Mucosa of descending colon (tissue), 3 donors: ENCODE data around the gene TYROBP. TPM values are rescaled to one million over a fixed set of nuclear protein-coding genes. Genes with fewer than 3 reads are reported as not detected.
"Not testable (repeated sequence)": the region's sequence is repeated elsewhere in the genome, so short reads cannot be mapped to it uniquely, and the experiment has no call there.

Experiments
- ATAC-seq: fragments of 200-7000 bp; cut with Tn5 transposase; one replicate; pipeline ENCODE4 v1.9.1; 2020; ENCODE audit warnings: mild to moderate bottlenecking, moderate library complexity
- DNase-seq, 3 donors: peaks; one replicate each; pipeline ENCODE4 v3.0.0-alpha.2; 2020
- H3K36me3 ChIP-seq: fragments of 200-600 bp; one replicate; pipeline ENCODE4 v1.8.0; 2021; ENCODE audit warnings: low read depth, mild to moderate bottlenecking
- H3K4me1 ChIP-seq: fragments of 200-600 bp; one replicate; pipeline ENCODE4 v1.8.0; 2021; ENCODE audit warnings: low read depth, mild to moderate bottlenecking
- H3K4me3 ChIP-seq: fragments of 200-600 bp; one replicate; pipeline ENCODE4 v1.8.0; 2021; ENCODE audit warnings: mild to moderate bottlenecking
- H3K9me3 ChIP-seq: fragments of 200-600 bp; one replicate; pipeline ENCODE4 v1.8.0; 2021; ENCODE audit warnings: mild to moderate bottlenecking
- CTCF ChIP-seq: fragments of 200-600 bp; IDR thresholded peaks from one replicate; pipeline ENCODE4 v1.8.0; 2022; ENCODE audit warnings: antibody characterized with exemption, mild to moderate bottlenecking
- intact Hi-C, 2 donors: fragments of 100-400 bp; cut with DNase I in 1 of 2; cut with micrococcal nuclease in 1 of 2; formaldehyde crosslinking; loops; one replicate each; pipeline versions ENCODE4 v1.11.0 to v1.11.1; 2022; cut with DNase I, micrococcal nuclease
- total RNA-seq, 3 donors: library from RNA; stranded (reverse); fragmentation: NEBNext Ultra II Directional in 2 of 3; extraction: Animal tissue kit (Norgen Biotek cat#: 25700) in 2 of 3; gene quantifications; one replicate each; pipeline versions ENCODE4 v1.2.1 to v1.2.4, GENCODE V29; 2021 to 2023
- donor health status: DM: no; HTN: no; CAD: no; lungs with moderate emphysema.
- donor health status: DM: no; HTN: no; CAD: no.
- donor health status: DM: no; HTN: yes; CAD: no.

Gene TYROBP
- total RNA-seq, 3 donors from 2014 or later = 15.7 to 50.2 (median 45.0) TPM

GRCh38 chr19:35911790-35912189 lies 3.7 kb upstream of the TYROBP start:
- Histone ChIP-seq H3K4me1 (no peaks in the 10 kb centered on the region), H3K9me3 (no peaks in the 10 kb centered on the region), H3K4me3 (no peak overlapping the region), H3K36me3 (no peaks in the 10 kb centered on the region)
- DNase-seq (no peak), ATAC-seq (peak; percentile 22)
- intact Hi-C loops = no loop called here
- no peak for TF ChIP-seq CTCF

GRCh38 chr19:35911173-35911572 lies 3.1 kb upstream of the TYROBP start:
- no peak overlapping the region for H3K4me3 ChIP-seq
- H3K36me3 ChIP-seq = no peaks in the 10 kb centered on the region
- H3K4me1 ChIP-seq = no peaks in the 10 kb centered on the region
- no peak for TF ChIP-seq CTCF
- H3K9me3 ChIP-seq = no peaks in the 10 kb centered on the region
- DNase-seq (no peak), ATAC-seq (no peak)
- intact Hi-C loops = no loop called here

DNA sequence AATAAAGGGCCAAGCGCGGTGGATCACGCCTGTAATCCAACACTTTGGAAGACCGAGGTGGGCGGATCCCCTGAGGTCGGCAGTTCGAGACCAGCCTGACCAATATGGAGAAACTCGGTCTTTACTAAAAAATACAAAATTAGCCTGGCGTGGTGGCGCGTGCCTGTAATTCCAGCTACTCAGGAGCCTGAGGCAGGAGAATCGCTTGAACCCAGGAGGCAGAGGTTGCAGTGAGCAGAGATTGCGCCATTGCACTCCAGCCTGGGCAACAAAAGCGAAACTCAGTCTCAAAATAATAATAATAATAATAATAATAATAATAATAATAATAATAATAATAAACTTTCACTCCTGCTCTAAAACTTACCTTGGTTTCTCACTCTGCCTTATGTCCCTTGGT lies 2.3 kb upstream of the TYROBP start:
- H3K4me1 ChIP-seq, DNase-seq, H3K4me3 ChIP-seq, intact Hi-C loops, H3K36me3 ChIP-seq, H3K9me3 ChIP-seq, ATAC-seq: not testable (repeated sequence)

GRCh38 chr19:35909684-35910035 lies 1.6 kb upstream of the TYROBP start:
- TF ChIP-seq CTCF = no peak
- no peak for ATAC-seq

DNA sequence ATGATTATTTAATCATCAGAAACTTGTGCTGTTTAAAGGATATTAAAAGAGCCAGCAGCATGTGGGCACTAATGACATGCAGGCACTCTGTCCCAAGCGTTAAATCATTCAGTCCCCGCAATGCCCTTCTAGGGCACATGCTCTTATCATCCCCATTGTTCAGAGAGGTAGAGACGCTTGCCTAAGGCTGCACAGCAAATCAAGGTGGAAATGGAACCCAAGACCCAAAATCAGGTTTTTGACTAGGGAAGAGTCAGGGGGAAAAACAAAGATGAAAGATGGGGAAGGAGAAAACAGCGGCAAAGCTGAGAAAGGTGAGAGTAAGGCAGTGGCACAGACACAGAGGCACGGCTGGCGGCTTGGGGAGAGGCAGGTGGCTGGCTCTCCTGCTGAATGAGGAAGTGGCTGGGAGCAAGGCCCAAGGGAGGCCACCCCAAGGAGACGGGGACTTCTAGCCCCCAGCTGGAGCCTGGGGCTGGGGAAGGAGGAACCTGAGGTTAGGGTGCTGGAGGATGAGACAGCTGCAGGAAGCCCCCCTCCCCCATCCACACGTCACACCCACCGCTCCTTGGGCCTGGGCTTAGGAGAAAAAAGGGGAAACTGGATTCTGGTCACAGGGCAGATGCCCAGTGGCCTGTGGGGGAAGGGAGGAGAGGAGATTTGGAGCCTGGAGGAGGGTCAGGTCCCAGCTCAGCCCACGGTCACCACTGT lies 1.0 kb upstream of the TYROBP start:
- DNase-seq = peak; percentile 57 to 87 (median 60)
- Histone ChIP-seq H3K36me3 (no peaks in the 10 kb centered on the region), H3K4me3 (no peak overlapping the region), H3K9me3 (no peaks in the 10 kb centered on the region), H3K4me1 (no peaks in the 10 kb centered on the region)
- peak; percentile 74 for ATAC-seq
- intact Hi-C loops = no loop called here
- no peak for TF ChIP-seq CTCF

More at GRCh38 chr19:35909684-35910035, 1.6 kb upstream of the TYROBP start:
- Histone ChIP-seq H3K9me3 (no peaks in the 10 kb centered on the region), H3K4me1 (no peaks in the 10 kb centered on the region), H3K36me3 (no peaks in the 10 kb centered on the region), H3K4me3 (no peak overlapping the region)
- no peak for DNase-seq
- intact Hi-C loops = no loop called here

DNA sequence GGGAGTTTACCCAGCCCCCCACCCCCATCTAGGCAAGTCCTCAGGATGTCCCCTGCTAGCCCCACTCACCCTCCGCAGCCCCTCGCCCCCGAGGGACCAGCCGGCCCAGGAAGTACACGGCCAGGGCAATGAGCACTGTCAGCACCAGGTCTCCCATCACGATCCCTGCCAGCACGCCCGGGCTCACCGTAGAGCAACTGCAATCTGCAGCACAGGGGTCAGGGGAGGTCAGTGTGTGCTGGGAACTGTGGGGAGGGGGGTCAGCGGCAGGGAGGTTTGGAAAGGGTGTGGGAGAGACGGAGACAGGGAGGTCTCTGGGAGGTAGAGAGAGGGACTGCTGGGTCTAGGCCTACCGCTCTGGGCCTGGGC lies 734 bp downstream of the TYROBP start:
- DNase-seq (no peak), ATAC-seq (no peak)
- H3K9me3 ChIP-seq = no peaks in the 10 kb centered on the region
- intact Hi-C loops = no loop called here
- H3K4me1 ChIP-seq = no peaks in the 10 kb centered on the region
- no peak for TF ChIP-seq CTCF
- H3K4me3 ChIP-seq = no peak overlapping the region
- H3K36me3 ChIP-seq = no peaks in the 10 kb centered on the region
